WTC11 (cell line): ENCODE measurements around the gene DUOX2.
"Not testable (repeated sequence)": the region's sequence is repeated elsewhere in the genome, so short reads cannot be mapped to it uniquely, and the experiment has no call there.

Source experiments
- CTCF ChIP-seq: fragments of 200-600 bp; IDR thresholded peaks from 2 replicates; pipeline ENCODE4 v1.8.0; 2022; ENCODE audit warnings: antibody characterized with exemption
- FOXK1 ChIP-seq: sonication (generic); formaldehyde crosslinking; IDR thresholded peaks from 2 replicates; pipeline ENCODE4 v1.8.0; 2022; ENCODE audit warnings: mild to moderate bottlenecking, moderate library complexity, missing genetic modification reagents
- IRF1 ChIP-seq: sonication (generic); formaldehyde crosslinking; IDR thresholded peaks from 2 replicates; pipeline ENCODE4 v1.8.0; 2023; ENCODE audit warnings: missing genetic modification reagents
- JUN ChIP-seq: sonication (generic); formaldehyde crosslinking; IDR thresholded peaks from 2 replicates; pipeline ENCODE4 v1.8.0; 2023; ENCODE audit warnings: mild to moderate bottlenecking, missing genetic modification reagents
- ZNF416 ChIP-seq: fragments of 250-450 bp; sonication (Bioruptor Pico); IDR thresholded peaks from 2 replicates; pipeline ENCODE4 v1.9.0; 2021; ENCODE audit warnings: mild to moderate bottlenecking, inconsistent platforms
- TF ChIP-seq, protein P1 (sequence below): fragments of 250-450 bp; sonication (Bioruptor Pico); IDR thresholded peaks from 2 replicates; pipeline ENCODE4 v1.9.0; 2021; ENCODE audit warnings: mild to moderate bottlenecking
- TF ChIP-seq, protein P2 (sequence below): sonication (generic); formaldehyde crosslinking; IDR thresholded peaks from 2 replicates; pipeline ENCODE4 v1.8.1; 2023; ENCODE audit warnings: mild to moderate bottlenecking, missing genetic modification reagents, moderate library complexity

- TF ChIP-seq CTCF; FOXK1 (CRISPR knock-in tag); IRF1 (CRISPR knock-in tag); ZNF416 (CRISPR knock-in tag); JUN (CRISPR knock-in tag): not testable (repeated sequence)
- TF ChIP-seq, protein P1, sequence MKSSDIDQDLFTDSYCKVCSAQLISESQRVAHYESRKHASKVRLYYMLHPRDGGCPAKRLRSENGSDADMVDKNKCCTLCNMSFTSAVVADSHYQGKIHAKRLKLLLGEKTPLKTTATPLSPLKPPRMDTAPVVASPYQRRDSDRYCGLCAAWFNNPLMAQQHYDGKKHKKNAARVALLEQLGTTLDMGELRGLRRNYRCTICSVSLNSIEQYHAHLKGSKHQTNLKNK (CRISPR knock-in tag), result not testable (repeated sequence)
- TF ChIP-seq, protein P2, sequence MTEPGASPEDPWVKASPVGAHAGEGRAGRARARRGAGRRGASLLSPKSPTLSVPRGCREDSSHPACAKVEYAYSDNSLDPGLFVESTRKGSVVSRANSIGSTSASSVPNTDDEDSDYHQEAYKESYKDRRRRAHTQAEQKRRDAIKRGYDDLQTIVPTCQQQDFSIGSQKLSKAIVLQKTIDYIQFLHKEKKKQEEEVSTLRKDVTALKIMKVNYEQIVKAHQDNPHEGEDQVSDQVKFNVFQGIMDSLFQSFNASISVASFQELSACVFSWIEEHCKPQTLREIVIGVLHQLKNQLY (CRISPR knock-in tag), result not testable (repeated sequence)
Measured at GRCh38 chr15:45104170-45104569, 9.8 kb downstream of the DUOX2 start.
